HEK293T (cell line): Measurements from ENCODE around the gene ZNF488.

Experiments used
- CTBP1 ChIP-seq: fragments of 450-650 bp; IDR thresholded peaks from 2 replicates; pipeline ENCODE4 v1.6.1; 2016; ENCODE audit warnings: borderline replicate concordance
- NFRKB ChIP-seq: fragments of 450-650 bp; IDR thresholded peaks from 2 replicates; pipeline ENCODE4 v1.6.1; 2016; ENCODE audit warnings: mild to moderate bottlenecking, moderate library complexity

DNA sequence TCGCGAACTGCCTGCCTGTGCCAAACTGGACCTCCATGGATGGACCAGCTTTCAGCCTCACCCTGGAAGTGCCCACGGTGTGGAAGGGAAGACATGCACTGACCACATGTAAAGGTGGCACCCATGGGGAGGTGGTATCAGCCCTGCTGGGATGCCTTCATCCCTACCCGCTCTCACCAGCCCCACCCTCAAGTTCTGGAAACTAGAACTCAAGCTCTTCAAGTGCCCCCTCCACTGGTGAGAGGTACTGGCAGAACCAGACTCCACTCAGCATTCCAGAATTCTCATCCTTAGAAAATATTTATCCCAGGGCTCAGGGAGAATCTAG lies 5.9 kb downstream of the ZNF488 start:
- no peak for TF ChIP-seq CTBP1
- TF ChIP-seq NFRKB: no peak
